ENCODE measurements around the gene GUCD1. TPM values are rescaled to one million over a fixed set of nuclear protein-coding genes. Genes with fewer than 3 reads are reported as not detected.

The GUCD1 gene
- total RNA-seq, 1 experiment from 2014 or later = 179 TPM

DNA sequence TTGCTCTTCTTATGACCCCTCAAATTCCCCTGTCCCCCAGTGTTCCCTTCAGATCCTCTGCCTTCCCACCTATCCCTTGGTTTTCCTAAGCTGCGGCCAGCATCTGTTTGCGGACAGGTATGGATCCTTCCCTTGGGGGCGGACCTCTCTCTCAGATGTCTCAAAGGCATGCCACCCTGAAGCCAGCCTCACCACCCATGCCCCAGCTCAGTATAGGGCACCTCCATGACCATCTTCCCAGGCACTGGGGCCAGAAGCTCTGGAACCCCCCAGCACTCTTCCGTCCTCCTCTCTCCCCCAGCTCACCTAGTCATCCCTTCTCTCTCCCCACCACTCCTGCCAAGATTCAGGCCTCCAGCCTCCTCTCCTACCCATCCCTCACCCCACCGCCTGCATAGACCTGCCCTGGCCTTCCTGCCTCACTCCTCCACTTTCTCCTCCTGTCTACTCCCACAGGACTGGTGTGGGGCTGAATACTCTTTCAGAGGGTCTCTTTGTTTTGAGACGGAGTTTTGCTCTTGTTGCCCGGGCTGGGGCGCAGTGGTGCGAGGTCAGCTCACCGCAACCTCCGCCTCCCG is 35.7 kb upstream of the GUCD1 start:
- no peak for DNase-seq (ENCODE audit: low spot score)

DNA sequence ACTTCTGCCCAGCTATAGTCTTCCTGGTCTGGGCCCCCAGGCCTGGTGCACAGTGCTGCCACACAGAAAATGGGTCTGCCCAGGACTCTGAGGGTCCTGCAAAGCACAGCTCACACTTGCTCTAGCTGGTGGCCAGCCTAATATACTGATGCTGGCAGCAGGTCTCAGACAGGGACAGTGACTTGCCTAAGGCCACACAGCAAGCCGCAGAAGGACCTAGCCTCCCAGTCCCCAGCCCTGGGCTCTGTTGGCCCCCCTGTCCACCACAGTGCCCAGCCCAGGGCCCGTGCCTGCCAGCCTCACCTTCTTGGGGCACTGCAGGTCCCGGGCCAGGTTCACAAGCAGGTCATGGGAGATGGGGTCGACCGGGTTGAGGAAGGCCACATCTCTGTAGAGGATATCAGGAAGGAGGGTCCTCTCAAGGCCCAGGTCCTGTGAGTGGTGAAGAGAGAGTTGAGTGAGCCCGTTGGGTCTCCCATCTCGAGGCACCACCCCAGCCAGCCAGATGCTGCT is 34.6 kb upstream of the GUCD1 start:
- DNase-seq (ENCODE audit: low spot score) = no peak

DNA sequence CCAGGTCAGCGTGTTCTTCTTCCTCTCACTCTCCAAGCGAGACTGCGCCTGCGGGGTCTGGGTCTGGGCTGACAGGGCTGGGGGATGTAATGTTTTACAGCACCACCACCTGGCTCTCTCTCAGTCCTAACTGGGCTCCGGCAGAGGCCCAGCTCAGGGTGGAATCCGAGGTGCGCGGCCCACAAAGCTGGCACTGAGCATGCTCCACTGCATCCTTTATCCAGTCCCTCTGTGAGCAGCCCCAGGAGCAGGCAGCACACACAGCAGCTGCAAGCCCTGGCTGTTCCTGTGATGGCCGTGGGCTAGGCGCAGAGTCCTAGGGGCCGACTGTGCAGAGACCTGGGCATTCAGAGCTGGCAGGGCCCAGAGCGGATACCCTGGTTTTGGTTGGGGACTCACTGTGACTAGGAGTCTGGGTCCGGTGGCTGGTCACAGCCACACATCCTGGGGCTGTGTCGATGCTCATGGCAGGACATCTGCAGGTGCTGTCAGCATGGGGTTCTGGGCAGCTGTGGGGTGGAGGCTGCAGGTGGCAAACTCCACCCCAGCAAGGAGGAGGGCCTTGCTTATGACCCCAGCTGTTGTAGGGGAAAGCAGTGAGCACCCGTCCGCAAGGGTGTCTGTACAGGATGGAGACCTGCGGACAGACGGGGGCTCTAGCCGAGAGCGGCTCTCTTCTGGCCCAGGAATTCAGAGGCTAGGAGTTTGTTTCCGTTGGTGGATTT is 34.0 kb upstream of the GUCD1 start:
- DNase-seq (ENCODE audit: low spot score) = peak; percentile 16

DNA sequence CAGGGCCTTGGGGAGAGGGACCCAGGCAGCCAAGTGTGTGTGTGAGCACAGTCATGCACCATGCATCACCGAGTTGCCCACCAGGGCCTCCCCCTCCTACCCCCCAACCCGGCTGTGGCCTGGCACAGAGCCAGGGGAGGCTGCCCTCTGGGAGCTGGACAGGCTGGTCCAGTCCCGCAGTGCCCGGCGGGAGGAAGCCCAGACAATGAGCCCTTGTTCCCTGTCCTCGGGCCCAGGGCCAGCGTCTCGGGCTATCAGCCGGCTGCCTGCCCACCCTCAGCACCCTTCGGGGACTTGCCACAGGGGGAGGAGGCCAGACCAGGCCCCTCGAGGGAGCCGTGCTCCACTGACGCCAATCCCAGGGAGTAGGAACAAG is 33.4 kb upstream of the GUCD1 start:
- peak; percentile 73 for DNase-seq (ENCODE audit: low spot score)

DNA sequence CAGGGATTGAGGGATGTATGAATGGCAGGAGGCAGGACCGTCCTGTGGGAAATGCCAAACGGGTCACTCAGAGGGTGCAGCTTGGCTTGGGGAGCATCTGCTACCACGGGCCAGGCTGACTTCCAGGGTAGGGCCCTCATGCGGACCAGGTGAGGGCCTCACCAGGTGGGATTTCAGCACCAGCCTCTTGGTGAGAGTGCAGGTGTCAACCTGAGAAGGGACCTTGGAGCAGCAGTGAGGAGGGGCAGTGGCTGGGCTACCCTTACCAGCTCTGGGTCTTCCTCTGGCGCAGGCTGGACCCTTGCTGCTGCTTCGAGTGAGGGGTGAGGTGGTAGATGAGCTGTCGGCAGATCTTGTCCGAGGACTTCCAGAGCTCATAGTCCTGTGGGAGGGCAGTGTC is 33.0 kb upstream of the GUCD1 start:
- peak; percentile 15 for DNase-seq (ENCODE audit: low spot score)

DNA sequence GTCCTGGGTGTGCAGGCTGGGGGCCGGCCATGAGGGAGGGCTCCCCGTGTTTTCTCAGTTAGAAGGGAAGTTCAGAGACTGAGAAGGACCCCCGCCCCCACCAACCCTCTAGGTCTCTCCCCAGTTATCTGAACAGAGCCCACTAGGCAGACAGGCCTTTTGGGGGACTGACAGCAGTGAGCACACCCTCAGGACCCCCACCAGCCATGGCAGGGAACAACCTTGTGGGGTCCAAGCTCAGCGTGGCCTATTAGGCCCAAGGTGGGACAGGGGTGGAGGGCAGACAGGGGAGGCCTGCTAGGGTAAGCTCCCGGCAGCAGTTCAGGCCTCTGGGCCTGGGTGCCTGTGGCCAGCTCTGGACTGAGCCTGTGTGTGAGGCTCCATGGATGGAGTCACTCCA is 32.3 kb upstream of the GUCD1 start:
- no peak for DNase-seq (ENCODE audit: low spot score)

DNA sequence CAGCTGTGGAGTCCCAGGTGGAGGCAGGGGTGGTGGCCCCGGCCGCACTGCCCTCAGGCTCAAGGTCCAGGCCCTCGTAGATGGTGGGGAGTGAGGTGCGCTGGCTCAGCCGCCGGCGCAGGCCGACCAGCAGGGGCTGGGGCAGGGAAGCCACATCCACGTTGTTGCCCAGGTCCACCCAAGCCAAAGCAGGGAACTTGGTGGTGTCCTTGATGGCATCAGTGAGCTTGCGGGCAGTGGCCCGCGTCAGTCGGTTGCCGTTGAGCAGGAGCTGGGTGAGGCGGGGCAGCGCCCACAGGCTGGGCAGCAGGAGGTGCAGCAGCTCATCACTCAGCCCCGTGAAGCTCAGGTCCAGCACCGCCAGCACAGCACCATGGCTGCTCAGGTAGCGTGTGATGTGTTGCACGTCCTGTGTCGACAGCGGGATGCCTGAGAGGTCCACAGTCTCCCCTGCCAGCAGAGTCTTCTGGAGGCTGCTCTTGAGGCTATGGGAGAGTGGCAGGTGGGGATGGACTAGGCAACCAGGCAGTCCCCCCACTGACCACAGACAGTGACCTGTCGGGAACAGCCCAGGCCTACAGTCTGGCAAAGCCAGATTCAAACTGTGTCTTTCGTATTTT is 31.1 kb upstream of the GUCD1 start:
- no peak for DNase-seq (ENCODE audit: low spot score)

DNA sequence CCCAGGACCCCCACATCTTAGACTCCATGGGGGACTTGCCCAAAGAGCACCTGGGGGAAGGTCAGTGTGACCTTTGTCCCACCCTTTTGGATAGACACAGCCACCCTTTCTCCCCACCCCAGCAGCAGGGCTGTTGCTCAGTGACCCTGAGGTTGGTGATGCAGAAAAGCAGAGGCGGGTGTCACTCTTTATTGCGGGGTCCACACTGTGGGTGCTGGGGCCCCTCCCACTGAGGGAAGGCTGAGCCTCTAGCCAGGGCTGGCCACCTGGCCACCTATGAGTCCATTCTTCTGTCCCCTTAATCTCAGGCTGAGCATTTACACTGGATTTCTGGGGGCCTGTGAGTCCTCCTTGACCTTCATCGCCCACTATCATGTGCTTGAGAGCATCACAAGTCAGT is 30.5 kb upstream of the GUCD1 start:
- no peak for DNase-seq (ENCODE audit: low spot score)

DNA sequence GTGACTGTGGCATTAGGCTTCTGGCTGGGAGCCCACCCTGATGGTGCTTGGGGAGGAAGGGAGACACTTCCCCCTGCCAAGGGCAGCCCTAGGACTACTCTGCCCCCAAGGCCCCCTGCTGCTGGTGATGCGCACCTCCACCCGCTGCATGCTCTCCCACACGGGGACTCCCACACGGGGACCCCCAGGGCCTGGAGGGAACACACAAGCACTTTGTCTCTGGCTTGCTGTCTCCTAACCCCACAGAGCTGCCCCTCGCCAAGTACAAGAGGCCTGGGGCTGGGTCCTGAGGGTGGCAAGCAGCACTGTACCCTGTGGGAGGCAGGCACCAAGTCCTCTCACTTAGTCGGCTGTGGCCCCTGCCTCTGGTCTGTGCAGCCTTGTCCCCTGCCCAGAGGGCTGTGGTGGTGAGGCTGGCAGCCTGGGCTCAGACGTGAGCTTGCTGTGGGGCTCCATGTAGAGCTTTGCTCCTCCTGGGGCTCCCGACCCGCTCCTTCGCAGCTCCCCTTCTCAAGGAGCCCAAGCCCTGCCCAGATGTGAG is 30.0 kb upstream of the GUCD1 start:
- no peak for DNase-seq (ENCODE audit: low spot score)

DNA sequence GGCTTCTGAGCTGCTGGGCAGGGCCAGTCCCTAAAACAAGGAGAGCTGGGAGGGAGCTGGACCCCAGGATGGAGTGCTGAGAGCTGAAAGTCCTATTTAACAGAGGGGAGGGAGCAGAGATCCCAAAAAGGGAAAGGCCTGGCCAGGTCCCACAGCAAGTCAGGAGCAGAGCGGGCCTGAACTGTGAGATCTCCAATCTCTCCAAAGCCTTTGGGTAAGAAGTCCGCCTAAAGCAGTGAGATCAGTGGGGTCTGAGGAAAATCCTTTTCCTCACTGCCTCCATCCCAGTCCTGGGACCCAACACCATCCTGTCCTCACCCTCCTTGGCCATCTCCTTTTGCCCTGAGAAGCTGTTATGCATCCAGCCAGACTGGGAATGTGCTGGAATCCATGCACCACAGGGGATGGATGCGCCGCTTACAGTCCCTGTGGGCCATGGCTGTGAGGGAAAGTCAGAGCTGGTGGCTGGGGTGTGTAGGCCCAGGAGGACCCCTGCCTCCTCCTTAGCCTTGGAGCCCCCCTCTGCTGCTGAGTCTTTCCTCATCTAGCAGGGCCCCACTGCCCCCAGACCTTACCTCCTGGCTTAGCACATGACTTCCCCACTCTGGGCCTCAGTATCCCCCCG is 29.3 kb upstream of the GUCD1 start:
- no peak for DNase-seq (ENCODE audit: low spot score)

DNA sequence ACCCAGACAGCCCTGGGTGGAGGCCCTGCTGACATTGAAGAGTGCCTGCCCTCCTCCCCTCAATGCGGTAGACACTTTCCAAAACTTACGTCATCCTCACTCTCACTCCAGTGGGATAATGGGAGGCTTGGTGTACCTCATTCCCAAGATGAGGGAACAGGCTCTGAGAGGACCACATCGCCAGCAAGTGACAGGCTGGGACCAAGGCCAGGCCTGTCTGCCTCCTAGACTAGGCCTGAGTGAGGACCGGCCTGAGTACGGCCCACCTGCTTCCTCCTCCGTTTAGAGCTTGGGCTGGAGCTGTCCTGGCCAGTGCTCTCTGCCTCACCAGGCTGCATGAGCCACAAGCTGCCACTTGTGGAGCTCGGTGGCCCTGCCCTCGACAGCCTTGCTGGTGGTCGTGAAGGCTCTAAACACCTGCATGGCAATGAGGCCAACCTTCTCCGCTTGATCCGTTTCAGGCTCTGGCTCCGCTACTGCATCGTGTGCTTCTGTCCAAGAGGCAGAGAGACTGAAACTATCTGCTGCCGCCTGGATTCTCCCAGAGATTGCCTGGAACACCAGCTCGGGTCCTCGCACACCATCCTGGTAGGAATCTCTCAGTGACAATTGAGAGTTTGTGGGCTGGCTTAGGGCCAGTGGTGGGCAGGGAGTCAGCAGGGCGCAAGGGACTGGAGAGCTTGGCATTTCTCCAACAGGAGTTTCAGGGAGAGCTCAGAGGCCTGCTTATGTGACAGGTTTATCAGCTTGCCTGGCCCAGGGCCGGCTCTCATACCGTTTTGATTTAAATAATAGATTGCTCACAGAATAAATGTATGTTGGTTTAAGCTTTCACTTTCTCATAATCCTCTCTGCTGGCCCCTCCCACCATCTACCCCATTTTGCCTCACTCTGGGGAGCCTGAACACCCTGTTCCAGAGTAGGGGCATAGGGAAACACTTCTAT is 28.6 kb upstream of the GUCD1 start:
- DNase-seq (ENCODE audit: low spot score) = peak; percentile 49

DNA sequence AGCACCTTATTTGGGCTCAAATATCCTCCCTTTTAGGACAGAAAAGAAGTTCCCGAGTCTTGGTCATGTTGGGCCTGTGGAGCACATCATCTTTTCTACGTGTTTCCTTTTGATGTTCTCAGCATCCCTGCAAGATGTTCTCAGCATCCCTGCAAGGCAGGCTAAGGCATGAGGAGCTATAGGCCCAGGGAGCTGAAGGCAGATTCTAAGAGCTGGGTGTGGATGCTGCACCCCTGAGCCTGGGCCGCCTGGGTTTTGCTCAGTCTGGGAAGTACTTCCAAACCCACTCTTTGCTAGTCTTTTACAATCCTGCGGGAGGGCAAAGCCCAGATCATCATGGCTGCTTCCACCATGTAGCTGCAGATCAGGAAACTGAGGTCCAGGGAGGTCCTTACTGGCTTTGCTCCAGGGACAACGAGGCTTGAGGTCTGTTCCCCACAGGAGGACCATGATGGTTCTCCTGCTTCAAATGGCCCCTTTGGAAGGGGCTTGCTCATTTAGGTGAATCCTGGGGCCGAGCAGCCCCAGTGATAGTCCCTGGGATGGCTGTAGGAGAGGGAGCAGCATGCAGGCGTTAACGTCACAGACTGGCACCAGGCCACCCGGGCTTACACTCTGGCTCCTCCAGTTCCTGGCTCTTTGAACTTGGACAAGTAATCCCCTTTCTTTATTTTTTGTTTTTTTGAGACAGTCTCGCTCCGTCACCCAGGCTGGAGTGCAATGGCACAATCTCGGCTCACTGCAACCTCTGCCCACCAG is 27.3 kb upstream of the GUCD1 start:
- DNase-seq (ENCODE audit: low spot score) = no peak

DNA sequence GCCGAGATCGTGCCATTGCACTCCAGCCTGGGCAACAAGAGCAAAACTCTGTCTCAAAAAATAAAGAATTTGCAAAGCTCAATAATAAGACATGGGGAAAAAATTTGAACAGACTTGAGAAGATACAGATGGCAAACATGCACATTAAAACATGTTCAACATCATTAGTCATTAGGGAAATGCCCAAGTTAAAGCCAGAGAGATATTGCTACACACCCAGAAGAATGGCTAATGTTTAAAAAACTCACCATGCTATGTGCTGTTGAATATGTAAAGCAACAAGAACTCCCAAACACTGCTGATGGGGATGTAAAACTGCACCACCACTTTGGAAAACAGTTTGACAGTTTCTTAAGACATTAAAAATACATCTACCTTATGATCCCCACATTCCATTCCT is 25.3 kb upstream of the GUCD1 start:
- no peak for DNase-seq (ENCODE audit: low spot score)

DNA sequence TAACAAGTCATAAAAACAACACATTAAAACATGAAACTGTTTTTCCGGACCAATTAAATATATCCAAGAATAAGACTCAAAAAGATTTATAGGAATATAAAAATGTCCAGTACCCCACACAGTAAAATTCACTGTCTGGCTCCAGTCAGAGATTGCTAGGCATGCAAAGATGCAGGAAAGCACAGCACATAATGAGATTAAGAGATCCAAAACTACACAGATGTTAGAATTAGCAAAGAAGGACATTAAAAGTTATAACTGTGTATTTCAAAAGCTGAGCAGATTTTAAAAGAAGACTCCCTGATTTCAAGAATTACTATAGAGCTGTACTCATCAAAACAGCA is 24.3 kb upstream of the GUCD1 start:
- no peak for DNase-seq (ENCODE audit: low spot score)

DNA sequence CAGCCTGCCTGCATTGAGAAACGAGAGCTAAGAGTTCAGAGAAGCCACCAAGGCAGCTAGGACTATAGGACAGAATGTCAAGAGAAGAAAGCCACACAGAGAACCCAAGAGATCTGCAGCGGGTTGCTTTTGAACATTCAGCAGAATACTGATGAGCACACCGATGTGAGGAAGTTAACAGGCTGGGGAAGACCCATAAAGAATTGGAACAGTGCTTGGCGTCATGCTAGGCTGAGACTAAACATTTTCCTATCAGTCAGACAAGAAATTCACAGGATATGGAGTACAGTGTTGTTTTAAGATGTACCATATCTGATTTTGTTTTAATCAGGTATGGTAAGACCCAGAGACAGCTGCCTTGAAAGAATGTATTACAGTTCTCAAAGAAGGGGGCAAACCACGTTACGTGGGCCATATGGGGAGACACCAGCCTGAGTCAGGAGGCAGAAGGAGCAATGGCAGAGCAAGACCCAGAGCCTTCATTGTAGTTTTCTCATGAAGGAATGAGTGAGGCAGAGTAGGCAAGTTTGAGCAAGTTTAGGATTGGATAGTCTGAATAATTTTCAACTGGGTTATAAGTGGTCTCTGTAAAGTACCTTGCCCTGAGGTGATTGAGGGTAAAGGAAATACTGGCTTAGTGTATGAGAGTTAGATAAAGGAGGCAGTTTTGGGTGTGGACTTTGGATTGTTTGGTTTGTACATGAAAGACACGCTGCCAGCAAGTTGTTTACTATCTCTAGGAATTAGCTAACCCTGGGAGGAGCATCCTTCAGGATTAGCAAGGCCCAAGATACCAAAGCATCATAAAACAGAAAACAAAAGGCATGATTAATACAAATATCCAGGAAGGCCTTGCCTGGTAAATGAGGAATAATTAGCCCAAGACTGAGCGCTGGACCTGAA is 23.7 kb upstream of the GUCD1 start:
- peak; percentile 43 for DNase-seq (ENCODE audit: low spot score)

DNA sequence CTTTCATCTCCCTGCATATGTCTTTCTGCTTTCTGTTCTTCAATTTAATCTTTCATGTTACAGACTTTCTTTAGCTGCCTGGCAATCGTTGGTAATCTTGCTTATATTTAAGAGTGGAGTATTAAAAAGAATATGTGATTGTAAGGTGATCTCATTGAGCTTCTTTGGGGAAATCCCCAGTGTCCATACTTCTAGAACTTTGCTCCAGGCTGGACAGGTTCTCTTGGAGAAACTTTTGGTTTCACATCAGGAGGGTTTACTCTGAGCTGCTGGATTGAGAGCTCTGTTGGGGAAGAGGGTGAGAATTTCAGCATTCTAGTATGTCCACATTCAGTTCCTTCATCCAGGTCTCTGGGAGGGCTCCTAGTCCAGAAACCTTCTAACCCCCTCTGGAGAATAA is 21.8 kb upstream of the GUCD1 start:
- no peak for DNase-seq (ENCODE audit: low spot score)

DNA sequence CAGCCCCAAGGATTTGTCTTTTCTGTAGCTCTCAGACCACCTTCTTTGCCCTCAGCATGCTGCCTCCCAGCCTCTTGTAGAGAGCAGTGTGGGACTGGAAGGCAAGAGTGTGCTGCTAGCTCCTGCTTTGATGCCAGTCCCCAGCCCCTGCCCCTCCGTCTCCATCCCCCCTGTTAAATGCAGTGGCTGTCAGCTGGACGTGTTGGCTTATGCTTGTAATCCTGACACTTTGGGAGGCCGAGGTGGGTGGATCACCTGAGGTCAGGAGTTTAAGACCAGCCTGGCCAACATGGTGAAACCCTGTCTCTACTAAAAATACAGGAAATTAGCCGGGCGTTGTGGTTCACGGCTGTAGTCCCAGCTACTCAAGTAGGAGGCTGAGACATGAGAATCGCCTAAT is 16.3 kb upstream of the GUCD1 start:
- DNase-seq (ENCODE audit: low spot score) = no peak

DNA sequence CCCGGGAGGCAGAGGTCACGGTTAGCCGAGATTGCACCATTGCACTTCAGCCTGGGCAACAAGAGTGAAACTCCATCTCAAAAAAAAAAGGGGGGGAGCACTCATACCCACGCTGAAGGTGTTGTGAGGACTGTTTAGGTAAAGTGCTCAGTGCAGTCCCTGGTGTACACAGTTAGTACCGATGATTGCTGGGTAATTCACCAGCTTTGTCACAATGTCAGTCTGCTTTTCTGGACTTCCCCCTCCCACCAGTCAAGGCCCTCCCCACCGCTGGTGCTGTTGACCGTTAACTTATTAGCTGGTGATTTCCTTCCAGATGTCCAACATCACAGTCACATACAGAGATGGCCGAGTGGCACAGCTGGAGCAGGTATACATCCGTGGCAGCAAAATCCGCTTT is 12.7 kb upstream of the GUCD1 start:
- no peak for DNase-seq (ENCODE audit: low spot score)

DNA sequence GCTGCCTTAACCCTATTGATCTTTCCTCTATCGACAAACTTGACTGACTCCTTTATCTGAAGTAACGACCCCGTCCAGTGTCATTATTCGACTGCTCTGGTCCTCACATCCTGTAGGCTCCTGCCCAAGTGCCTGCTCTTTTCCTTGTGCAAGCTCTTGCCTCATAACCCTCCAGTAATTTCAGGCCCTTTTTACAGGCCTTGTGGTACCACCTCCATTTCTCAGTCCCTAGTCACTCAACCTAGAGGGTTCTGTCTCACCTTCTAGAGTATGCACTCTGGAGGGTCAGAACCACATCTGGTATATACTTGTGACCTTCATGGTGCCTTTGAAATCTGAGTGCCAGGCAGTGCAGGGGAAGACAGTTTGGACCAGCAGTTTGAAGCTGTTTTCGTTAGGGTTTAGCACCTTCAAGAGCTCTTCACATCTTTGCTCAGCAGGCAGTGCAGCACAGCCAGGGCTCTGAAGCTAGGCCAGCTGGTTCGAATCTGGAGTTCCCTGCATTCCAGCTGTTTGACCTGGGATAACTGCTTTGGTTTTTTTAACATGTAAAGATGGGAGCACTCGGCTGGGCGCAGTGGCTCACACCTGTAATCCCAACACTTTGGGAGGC is 12.1 kb upstream of the GUCD1 start:
- no peak for DNase-seq (ENCODE audit: low spot score)
